ENCODE results near the gene BEAN1. TPM values are rescaled to one million over a fixed set of nuclear protein-coding genes. Genes with fewer than 3 reads are reported as not detected.

Gene BEAN1
- total and polyA plus RNA-seq, 12 donors, result 0.11 to 0.54 (median 0.18) TPM; not detected in 2

GRCh38 chr16:66455970-66456369, 28.9 kb downstream of the BEAN1 start:
- H3K27me3 ChIP-seq, result peaks cover 14% of the 10 kb centered on the region
- intact Hi-C loops (cut with DNase I), result no loop called here
- H3K27ac ChIP-seq, result no peak overlapping the region
- whole genome bisulfite sequencing, 4 donors, result 85 to 100% (median 93%) methylated on average over 1 of the region's 1 CpG
- no peak overlapping the region for H3K4me3 ChIP-seq
- no peaks in the 10 kb centered on the region for H3K9me3 ChIP-seq (replicated peaks in 1 of 3)
- no peaks in the 10 kb centered on the region for H3K36me3 ChIP-seq (replicated peaks in 1 of 2)
- no peaks in the 10 kb centered on the region for H3K4me1 ChIP-seq (replicated peaks in 1 of 2)
- DNase-seq, result no peak
- TF ChIP-seq POLR2A (IDR thresholded peaks at IDR 0.05), result no peak
- no peak for TF ChIP-seq CTCF (IDR thresholded peaks at IDR 0.05)

GRCh38 chr16:66457888-66458287, 30.8 kb downstream of the BEAN1 start:
- H3K36me3 ChIP-seq (replicated peaks in 1 of 2), result no peaks in the 10 kb centered on the region
- no peak overlapping the region for H3K27ac ChIP-seq
- H3K27me3 ChIP-seq, result peaks cover 14% of the 10 kb centered on the region
- H3K4me1 ChIP-seq (replicated peaks in 1 of 2), result no peaks in the 10 kb centered on the region
- H3K9me3 ChIP-seq (replicated peaks in 1 of 3), result no peaks in the 10 kb centered on the region
- intact Hi-C loops (cut with DNase I), result no loop called here
- no peak for DNase-seq
- no peak for TF ChIP-seq CTCF (IDR thresholded peaks at IDR 0.05)
- TF ChIP-seq POLR2A (IDR thresholded peaks at IDR 0.05), result no peak
- H3K4me3 ChIP-seq, result no peak overlapping the region
- WGBS, 4 donors, result 42 to 45% (median 43%) methylated on average over 4 of the region's 4 CpGs

DNA sequence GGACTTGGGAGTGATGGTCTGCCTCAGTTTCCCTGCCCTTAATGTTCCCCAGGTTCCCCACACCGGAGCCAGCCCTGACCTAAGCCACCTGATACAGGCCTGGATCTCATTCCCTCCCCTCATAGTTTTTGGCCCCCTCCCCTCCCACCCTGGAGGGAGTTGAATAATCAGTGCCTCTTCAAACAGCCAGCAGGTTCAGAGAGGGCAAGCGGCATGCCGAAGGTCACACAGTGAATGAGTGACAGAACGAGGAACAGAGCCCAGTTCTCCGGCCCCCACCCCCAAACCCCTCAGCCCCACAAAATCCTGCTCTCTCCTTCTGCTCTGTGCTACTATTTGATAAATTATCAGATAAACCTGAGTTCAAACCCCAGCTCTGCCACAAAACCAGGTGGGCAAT, 31.2 kb downstream of the BEAN1 start:
- TF ChIP-seq CTCF (IDR thresholded peaks at IDR 0.05), result no peak
- TF ChIP-seq POLR2A (IDR thresholded peaks at IDR 0.05), result no peak
- H3K36me3 ChIP-seq (replicated peaks in 1 of 2), result no peaks in the 10 kb centered on the region
- 80 to 88% (median 86%) methylated on average over 1 to 5 of the region's 5 CpGs for WGBS, 4 donors
- H3K9me3 ChIP-seq (replicated peaks in 1 of 3), result no peaks in the 10 kb centered on the region
- intact Hi-C loops (cut with DNase I), result no loop called here
- no peaks in the 10 kb centered on the region for H3K4me1 ChIP-seq (replicated peaks in 1 of 2)
- DNase-seq, result no peak
- H3K27me3 ChIP-seq, result peaks cover 14% of the 10 kb centered on the region
- no peak overlapping the region for H3K4me3 ChIP-seq
- no peak overlapping the region for H3K27ac ChIP-seq

DNA sequence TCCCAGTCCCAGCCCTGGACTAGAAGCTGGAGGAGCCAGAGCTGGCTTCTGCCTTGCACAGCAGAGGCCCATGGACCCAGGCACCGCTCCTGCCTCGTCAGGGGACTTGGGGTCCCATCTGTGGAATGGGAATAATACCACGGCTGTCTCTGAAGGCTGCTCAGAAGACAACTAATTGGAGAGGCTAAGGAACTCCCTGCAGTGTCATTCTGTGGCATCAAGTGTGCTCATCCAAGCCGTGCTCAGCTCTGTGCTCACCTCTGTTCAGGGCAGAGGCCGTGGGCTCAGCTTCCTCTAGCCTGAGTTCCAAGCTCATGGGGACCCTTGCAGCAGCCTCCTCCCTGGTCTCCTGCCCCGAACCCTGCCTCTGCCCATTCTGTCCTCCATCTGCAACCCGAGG, 31.8 kb downstream of the BEAN1 start:
- Histone ChIP-seq H3K4me1 (replicated peaks in 1 of 2) (no peaks in the 10 kb centered on the region), H3K27ac (no peak overlapping the region), H3K36me3 (replicated peaks in 1 of 2) (no peaks in the 10 kb centered on the region), H3K4me3 (no peak overlapping the region), H3K27me3 (peaks cover 14% of the 10 kb centered on the region), H3K9me3 (replicated peaks in 1 of 3) (no peaks in the 10 kb centered on the region)
- no peak for DNase-seq
- WGBS, 4 donors, result 60 to 73% (median 68%) methylated on average over 4 to 7 of the region's 7 CpGs
- intact Hi-C loops (cut with DNase I), result no loop called here
- TF ChIP-seq POLR2A (IDR thresholded peaks at IDR 0.05), result no peak
- no peak for TF ChIP-seq CTCF (IDR thresholded peaks at IDR 0.05)

Measured in adrenal gland (tissue), 12 donors.